IPS-15b (cell line): ENCODE measurements around the gene SNHG17.
A peak's percentile ranks its signal among the peaks of the same experiment; 100 is the strongest.
"Not testable (repeated sequence)": the region's sequence is repeated elsewhere in the genome, so short reads cannot be mapped to it uniquely, and the experiment has no call there.

Experiments
- H3K27me3 ChIP-seq: one replicate; pipeline ENCODE4 v1.6.1; 2013; ENCODE audit warnings: low read length; ENCODE audit not compliant: control insufficient read depth, insufficient read depth
- H3K36me3 ChIP-seq: one replicate; pipeline ENCODE4 v1.6.1; 2013; ENCODE audit warnings: low read length; ENCODE audit not compliant: control insufficient read depth, insufficient read depth
- H3K4me1 ChIP-seq: one replicate; pipeline ENCODE4 v1.6.1; 2013; ENCODE audit warnings: mild to moderate bottlenecking, low read length; ENCODE audit not compliant: control insufficient read depth, insufficient read depth
- H3K4me3 ChIP-seq: one replicate; pipeline ENCODE4 v1.5.1; 2013; ENCODE audit warnings: low read depth, low read length
- H3K9ac ChIP-seq: one replicate; pipeline ENCODE4 v1.6.1; 2013; ENCODE audit warnings: low read depth, mild to moderate bottlenecking, low read length
- H3K9me3 ChIP-seq: one replicate; pipeline ENCODE4 v1.6.1; 2013; ENCODE audit warnings: mild to moderate bottlenecking, low read length; ENCODE audit not compliant: control insufficient read depth, insufficient read depth

The SNHG17 gene

GRCh38 chr20:38446441-38447209, 11.5 kb upstream of the SNHG17 start:
- Histone ChIP-seq H3K27me3 (no peaks in the 10 kb centered on the region), H3K4me3 (peak overlapping the region; percentile 90), H3K9me3 (no peaks in the 10 kb centered on the region), H3K4me1 (peaks cover 2% of the 10 kb centered on the region), H3K9ac (peak overlapping the region; percentile 88), H3K36me3 (peaks cover 4% of the 10 kb centered on the region)

DNA sequence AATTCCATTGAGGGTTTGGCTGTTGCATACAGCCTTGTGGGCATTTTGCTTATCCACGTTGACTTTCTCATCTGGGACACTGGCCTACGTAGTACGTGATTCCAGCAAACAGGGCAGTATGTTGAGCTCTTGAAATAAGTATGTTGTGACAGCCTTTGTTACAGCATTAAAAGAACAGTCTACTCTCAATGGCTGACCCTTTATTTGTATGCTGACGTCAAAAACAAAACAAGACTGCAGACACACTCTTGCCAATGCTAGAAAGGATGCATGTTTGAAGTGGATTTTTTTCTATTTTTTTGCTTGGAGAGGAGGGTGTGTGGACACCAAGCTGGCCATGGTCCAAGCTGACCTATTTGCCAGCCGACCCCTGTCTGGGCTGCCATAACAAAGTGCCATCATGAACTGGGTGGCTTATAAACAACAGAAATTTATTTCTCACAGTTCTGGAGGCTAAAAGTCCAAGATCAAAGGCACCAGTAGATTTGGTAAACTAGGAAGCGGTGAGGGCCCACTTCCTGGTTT, 10.8 kb upstream of the SNHG17 start:
- H3K4me1 ChIP-seq = peaks cover 2% of the 10 kb centered on the region
- no peak overlapping the region for H3K9ac ChIP-seq
- H3K36me3 ChIP-seq = peaks cover 4% of the 10 kb centered on the region
- no peaks in the 10 kb centered on the region for H3K27me3 ChIP-seq
- no peak overlapping the region for H3K4me3 ChIP-seq
- no peaks in the 10 kb centered on the region for H3K9me3 ChIP-seq

- Histone ChIP-seq H3K36me3 (peaks cover 4% of the 10 kb centered on the region), H3K4me3 (no peak overlapping the region), H3K9ac (no peak overlapping the region), H3K9me3 (no peaks in the 10 kb centered on the region), H3K27me3 (no peaks in the 10 kb centered on the region), H3K4me1 (peaks cover 2% of the 10 kb centered on the region)
Measured at GRCh38 chr20:38445381-38445796, 10.3 kb upstream of the SNHG17 start.

- Histone ChIP-seq H3K27me3 (no peaks in the 10 kb centered on the region), H3K36me3 (no peaks in the 10 kb centered on the region), H3K9ac (no peak overlapping the region), H3K4me1 (peaks cover 2% of the 10 kb centered on the region), H3K9me3 (no peaks in the 10 kb centered on the region), H3K4me3 (no peak overlapping the region)
Measured at GRCh38 chr20:38441916-38442315, 6.8 kb upstream of the SNHG17 start.

GRCh38 chr20:38441110-38441509, 6.0 kb upstream of the SNHG17 start:
- H3K4me3 ChIP-seq, H3K9ac ChIP-seq, H3K9me3 ChIP-seq, H3K4me1 ChIP-seq, H3K27me3 ChIP-seq, H3K36me3 ChIP-seq: not testable (repeated sequence)

GRCh38 chr20:38437796-38438195, 2.7 kb upstream of the SNHG17 start:
- Histone ChIP-seq H3K9me3 (no peaks in the 10 kb centered on the region), H3K9ac (no peak overlapping the region), H3K36me3 (peaks cover 11% of the 10 kb centered on the region), H3K4me3 (no peak overlapping the region), H3K4me1 (peaks cover 13% of the 10 kb centered on the region), H3K27me3 (no peaks in the 10 kb centered on the region)

GRCh38 chr20:38435555-38435939, 419 bp upstream of the SNHG17 start:
- Histone ChIP-seq H3K36me3 (peaks cover 34% of the 10 kb centered on the region), H3K4me3 (no peak overlapping the region), H3K27me3 (no peaks in the 10 kb centered on the region), H3K9ac (no peak overlapping the region), H3K9me3 (no peaks in the 10 kb centered on the region), H3K4me1 (peaks cover 13% of the 10 kb centered on the region)

- H3K9ac ChIP-seq = peak overlapping the region; percentile 97
- H3K9me3 ChIP-seq = no peaks in the 10 kb centered on the region
- peaks cover 13% of the 10 kb centered on the region for H3K4me1 ChIP-seq
- peaks cover 43% of the 10 kb centered on the region for H3K36me3 ChIP-seq
- no peaks in the 10 kb centered on the region for H3K27me3 ChIP-seq
- H3K4me3 ChIP-seq = peak overlapping the region; percentile 90
Measured at GRCh38 chr20:38434301-38434741, 807 bp downstream of the SNHG17 start.

DNA sequence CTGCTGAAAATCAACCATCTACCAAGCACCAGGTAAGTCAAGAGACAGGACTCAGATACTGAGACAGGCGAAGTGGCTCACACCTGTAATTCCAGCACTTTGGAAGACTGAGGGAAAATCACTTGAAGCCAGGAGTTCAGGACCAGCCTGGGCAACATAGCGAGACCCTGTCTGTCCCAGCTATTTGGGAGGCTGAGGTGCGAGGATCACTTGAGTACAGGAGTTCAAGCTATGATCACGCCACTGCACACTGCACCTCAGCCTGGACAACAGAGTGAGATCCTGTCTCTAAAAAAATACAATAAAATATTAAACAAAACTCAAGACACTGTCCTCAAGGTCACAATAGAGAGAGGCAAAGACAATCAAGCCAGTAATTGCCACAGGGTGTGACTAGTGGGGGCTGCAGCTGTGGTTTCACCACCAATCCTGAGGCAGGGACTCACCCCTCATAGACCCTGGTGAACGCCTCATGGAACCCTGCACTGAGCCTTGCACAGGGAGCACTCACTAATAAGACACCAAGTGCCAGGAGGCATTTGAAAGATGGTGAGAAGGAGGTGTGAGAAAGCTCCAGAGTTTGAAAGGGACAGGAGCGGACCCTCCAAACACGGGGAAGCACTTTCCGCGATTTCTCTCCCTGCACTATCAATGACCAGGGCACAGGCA, 1.7 kb downstream of the SNHG17 start:
- Histone ChIP-seq H3K9me3 (no peaks in the 10 kb centered on the region), H3K9ac (peak overlapping the region; percentile 97), H3K27me3 (no peaks in the 10 kb centered on the region), H3K36me3 (peaks cover 52% of the 10 kb centered on the region), H3K4me3 (peak overlapping the region; percentile 90), H3K4me1 (peaks cover 13% of the 10 kb centered on the region)

DNA sequence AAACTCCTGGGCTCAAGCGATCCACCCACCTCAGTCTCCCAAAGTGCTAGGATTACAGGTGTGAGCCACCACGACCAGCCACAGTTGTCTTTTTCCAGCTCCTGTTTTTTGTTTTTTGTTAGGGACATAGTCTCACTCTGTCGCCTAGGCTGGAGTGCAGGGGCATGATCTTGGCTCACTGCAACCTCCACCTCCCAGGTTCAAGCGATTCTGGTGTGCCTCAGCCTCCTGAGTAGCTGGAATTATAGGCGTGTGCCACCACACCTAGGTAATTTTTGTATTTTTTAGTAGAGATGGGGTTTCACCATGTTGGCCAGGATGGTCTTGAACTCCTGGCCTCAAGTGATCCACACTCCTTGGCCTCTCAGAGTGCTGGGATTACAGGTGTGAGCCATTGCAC, 2.3 kb downstream of the SNHG17 start:
- H3K9ac ChIP-seq, H3K27me3 ChIP-seq, H3K9me3 ChIP-seq: not testable (repeated sequence)
- H3K4me3 ChIP-seq = peak overlapping the region; percentile 37
- peaks cover 57% of the 10 kb centered on the region for H3K36me3 ChIP-seq
- H3K4me1 ChIP-seq = peaks cover 13% of the 10 kb centered on the region

- peaks cover 63% of the 10 kb centered on the region for H3K36me3 ChIP-seq
- H3K9ac ChIP-seq = no peak overlapping the region
- H3K27me3 ChIP-seq = no peaks in the 10 kb centered on the region
- peak overlapping the region; percentile 37 for H3K4me3 ChIP-seq
- H3K9me3 ChIP-seq = no peaks in the 10 kb centered on the region
- peaks cover 13% of the 10 kb centered on the region for H3K4me1 ChIP-seq
Measured at GRCh38 chr20:38432292-38432691, 2.8 kb downstream of the SNHG17 start.
